ENCODE results near the gene COL18A1.

- no peak for TF ChIP-seq CTCF (IDR thresholded peaks at IDR 0.05)
- no peak for TF ChIP-seq POLR2AphosphoS5 (IDR thresholded peaks at IDR 0.05)
- TF ChIP-seq POLR2A (IDR thresholded peaks at IDR 0.05) = no peak
- no peak for TF ChIP-seq EP300 (IDR thresholded peaks at IDR 0.05; ENCODE audit: low read depth)
Measured at GRCh38 chr21:45403133-45403824, 1.7 kb upstream of the COL18A1 start.

All from transverse colon (tissue), 4 donors.